Jurkat, Clone E6-1 (cell line): ENCODE data around the gene MRTFB.

Source experiments
- DNase-seq: peaks from one replicate; pipeline ENCODE4 v3.0.0-alpha.2; 2011; ENCODE audit warnings: low read depth, low spot score
- H3K4me3 ChIP-seq: 2 replicates; pipeline ENCODE4 v1.5.1; 2011; ENCODE audit warnings: mild to moderate bottlenecking, low read length, control low read depth, moderate library complexity

MRTFB gene

GRCh38 chr16:14314116-14314515, 243.0 kb downstream of the MRTFB start:
- DNase-seq: no peak
- H3K4me3 ChIP-seq: no peak overlapping the region

- DNase-seq: no peak
These were observed 244.7 kb downstream of the MRTFB start for GRCh38 chr16:14315683-14316320.

More at GRCh38 chr16:14315683-14316320, 244.7 kb downstream of the MRTFB start:
- H3K4me3 ChIP-seq: no peak overlapping the region
